GM12878 (cell line): ENCODE data around the gene THTPA. TPM values are rescaled to one million over a fixed set of nuclear protein-coding genes. Genes with fewer than 3 reads are reported as not detected.

Source experiments
- ATAC-seq: fragments of 200-7000 bp; cut with Tn5 transposase; 3 replicates; pipeline ENCODE4 v1.9.1; 2020; ENCODE audit warnings: mild to moderate bottlenecking, moderate library complexity
- BruUV-seq: library from RNA; stranded (reverse); fragments of 400-500 nt; replicated peaks from 2 replicates; lab custom pipeline; 2021; lab: Mats Ljungman, UMichigan
- CTCF ChIA-PET: fragments of 300-600 bp; sonication (Branson Sonifier 250); formaldehyde crosslinking; extraction: SDS; loops from one replicate; lab custom pipeline; 2021; ENCODE audit warnings: inconsistent platforms; lab: Yijun Ruan, JAX
- POLR2A ChIA-PET: fragments of 350-600 bp; formaldehyde crosslinking; extraction: SDS; loops from one replicate; lab custom pipeline; 2021; ENCODE audit warnings: inconsistent platforms; lab: Charles Lee
- RAD21 ChIA-PET: fragments of 300-600 bp; sonication (Branson Sonifier 250); formaldehyde crosslinking; loops from one replicate; lab custom pipeline; 2023; ENCODE audit warnings: antibody characterized with exemption; ENCODE audit not compliant: unreplicated experiment; lab: Charles Lee
- SMC1A ChIA-PET: fragments of 300-600 bp; sonication (Branson Sonifier 250); formaldehyde crosslinking; loops from one replicate; lab custom pipeline; 2023; ENCODE audit not compliant: unreplicated experiment, uncharacterized antibody; lab: Charles Lee
- DNase-seq: peaks from one replicate; pipeline ENCODE4 v3.0.0-alpha.2; 2011; ENCODE audit warnings: low read depth, low spot score
- FAIRE-seq: peaks from 3 replicates; lab custom pipeline; 2011; peaks lifted over from hg19 to GRCh38; lab: Jason Lieb, UNC
- H2AFZ ChIP-seq: 2 replicates; pipeline ENCODE4 v1.6.0; 2011; ENCODE audit warnings: low read depth, low read length, control low read depth; ENCODE audit not compliant: control insufficient read depth
- H3K27ac ChIP-seq: 2 replicates; pipeline ENCODE4 v1.5.1; 2011; ENCODE audit warnings: control low read depth; ENCODE audit not compliant: control insufficient read depth, insufficient read depth
- H3K27me3 ChIP-seq, 2 experiments: replicated peaks in 1 of 2; 2 replicates each; pipeline versions ENCODE4 v1.6.0 to v1.6.1; 2011; ENCODE audit warnings: low read length in 1 of 2; ENCODE audit not compliant: control insufficient read depth in 2 of 2, insufficient read depth in 2 of 2
- H3K36me3 ChIP-seq, 2 experiments: 2 replicates each; pipeline ENCODE4 v1.5.1; 2011; ENCODE audit warnings: low read length in 1 of 2; ENCODE audit not compliant: control insufficient read depth in 2 of 2, insufficient read depth in 2 of 2
- H3K4me1 ChIP-seq: 2 replicates; pipeline ENCODE4 v1.6.1; 2011; ENCODE audit warnings: mild to moderate bottlenecking, low read length, moderate library complexity, mixed read lengths; ENCODE audit not compliant: control insufficient read depth, insufficient read depth
- H3K4me2 ChIP-seq: 2 replicates; pipeline ENCODE4 v1.6.0; 2011; ENCODE audit warnings: control low read depth; ENCODE audit not compliant: control insufficient read depth, insufficient read depth
- H3K4me3 ChIP-seq: fragments of 200-600 bp; sonication (generic); 2 replicates; pipeline ENCODE4 v1.5.1; 2016
- H3K79me2 ChIP-seq: 2 replicates; pipeline ENCODE4 v1.6.0; 2011; ENCODE audit warnings: low read length; ENCODE audit not compliant: control insufficient read depth, insufficient read depth
- H3K9ac ChIP-seq: 2 replicates; pipeline ENCODE4 v1.8.0; 2011; ENCODE audit warnings: low read length, control low read depth, mixed read lengths; ENCODE audit not compliant: control insufficient read depth, insufficient read depth
- H3K9me3 ChIP-seq: replicated peaks from 3 replicates; pipeline ENCODE4 v1.5.1; 2011; ENCODE audit warnings: mild to moderate bottlenecking, low read length; ENCODE audit not compliant: control insufficient read depth, insufficient read depth
- H4K20me1 ChIP-seq: 2 replicates; pipeline ENCODE4 v1.6.0; 2011; ENCODE audit not compliant: control insufficient read depth, insufficient read depth
- CBX3 ChIP-seq: fragments of 200-600 bp; sonication (generic); IDR thresholded peaks from 2 replicates; pipeline ENCODE4 v1.6.1; 2016; ENCODE audit warnings: low read depth, borderline replicate concordance
- CHD4 ChIP-seq: fragments of 200-600 bp; sonication (generic); IDR thresholded peaks from 2 replicates; pipeline ENCODE4 v1.6.1; 2016; ENCODE audit warnings: mild to moderate bottlenecking
- EP300 ChIP-seq, 2 experiments: fragments of 150-350 bp in 1 of 2; IDR thresholded peaks; 2 replicates each; pipeline ENCODE4 v1.6.1; 2011 to 2012; ENCODE audit warnings: low read depth in 2 of 2, low read length in 2 of 2, borderline replicate concordance in 1 of 2, improper control_type of control experiment in 1 of 2, inconsistent platforms in 1 of 2; ENCODE audit not compliant: control insufficient read depth in 1 of 2
- FOXM1 ChIP-seq: IDR thresholded peaks from 2 replicates; pipeline ENCODE4 v1.6.1; 2012; ENCODE audit warnings: low read depth, mild to moderate bottlenecking, inconsistent platforms, low read length, moderate library complexity
- HCFC1 ChIP-seq: fragments of 150-350 bp; IDR thresholded peaks from 2 replicates; pipeline ENCODE4 v1.6.1; 2014; ENCODE audit warnings: low read length
- HDGF ChIP-seq: fragments of 450-650 bp; IDR thresholded peaks from 2 replicates; pipeline ENCODE4 v1.6.1; 2016; ENCODE audit warnings: antibody characterized with exemption
- JUNB ChIP-seq: IDR thresholded peaks from 2 replicates; pipeline ENCODE4 v1.6.1; 2016; ENCODE audit warnings: antibody characterized with exemption, mild to moderate bottlenecking
- MEF2A ChIP-seq: IDR thresholded peaks from 2 replicates; pipeline ENCODE4 v1.6.1; 2011; ENCODE audit warnings: low read depth, mild to moderate bottlenecking, low read length, moderate library complexity; ENCODE audit not compliant: insufficient read depth
- MTA3 ChIP-seq: IDR thresholded peaks from 2 replicates; pipeline ENCODE4 v1.6.1; 2012; ENCODE audit warnings: low read length, inconsistent platforms, borderline replicate concordance
- NFXL1 ChIP-seq: fragments of 450-650 bp; IDR thresholded peaks from 2 replicates; pipeline ENCODE4 v1.6.1; 2017; ENCODE audit warnings: antibody characterized with exemption, mild to moderate bottlenecking, borderline replicate concordance
- SRF ChIP-seq, 2 experiments: IDR thresholded peaks; 2 replicates each; pipeline ENCODE4 v1.6.1; 2011; ENCODE audit warnings: low read depth in 2 of 2, low read length in 2 of 2, mild to moderate bottlenecking in 1 of 2, moderate library complexity in 1 of 2
- TCF3 ChIP-seq: IDR thresholded peaks from 2 replicates; pipeline ENCODE4 v1.6.1; 2012; ENCODE audit warnings: low read depth, mild to moderate bottlenecking, low read length, borderline replicate concordance; ENCODE audit not compliant: insufficient read depth
- WGBS: methylation state at CpG from one replicate; pipeline ENCODE4 v1.1.6; 2016; ENCODE audit warnings: low lambda C conversion rate; ENCODE audit not compliant: insufficient replicate concordance, insufficient coverage; ENCODE audit errors: missing lambda C conversion rate; 5-methylcytosine and 5-hydroxymethylcytosine counted together
- in situ Hi-C: fragments of 300-500 bp; cut with MboI; formaldehyde crosslinking; loops from 9 replicates; pipeline ENCODE4 v1.14.3; 2018; ENCODE audit warnings: mixed read lengths
- intact Hi-C: fragments of 100-400 bp; cut with micrococcal nuclease; formaldehyde crosslinking; loops from one replicate; pipeline ENCODE4 v1.14.2; 2022; ENCODE audit not compliant: unreplicated experiment
- polyA plus RNA-seq, 11 experiments: library from polyadenylated mRNA; depleted of rRNA in 4 of 11; unstranded in 6 of 11; stranded (reverse) in 5 of 11; fragments of >200 nt; fragmentation: Nextera tagmentation in 4 of 11; fragmentation: Illumina TruSeq in 1 of 11; extraction: Ambion mirVana in 4 of 11; extraction: Trizol in 1 of 11; gene quantifications; 1 replicate in 1 of 11; 2 replicates in 10 of 11; pipeline versions ENCODE4 v1.2.1 to v1.2.3, GENCODE V29; 2011 to 2016; ENCODE audit warnings: inconsistent platforms in 2 of 11, missing spikeins in 2 of 11, low read depth in 1 of 11
- total RNA-seq, 4 experiments: library from RNA; depleted of rRNA in 3 of 4; stranded (reverse); fragments of >200 nt in 3 of 4; fragmentation: Illumina TruSeq in 1 of 4; extraction: Trizol in 1 of 4; gene quantifications; 2 replicates each; pipeline versions ENCODE4 v1.2.1 to v1.2.3, GENCODE V29; 2013 to 2021
- TF ChIP-seq, protein P1 (sequence below): fragments of 450-650 bp; conservative IDR thresholded peaks from 2 replicates; pipeline ENCODE4 v1.6.1; 2017; ENCODE audit warnings: mild to moderate bottlenecking, moderate library complexity
- TF ChIP-seq, protein P2 (sequence below): IDR thresholded peaks from 2 replicates; pipeline ENCODE4 v1.6.1; 2011; ENCODE audit warnings: low read depth, mild to moderate bottlenecking, low read length, moderate library complexity, borderline replicate concordance; ENCODE audit errors: extremely low read depth
- TF ChIP-seq, protein P3 (sequence below), 3 experiments: IDR thresholded peaks in 2 of 3; conservative IDR thresholded peaks in 1 of 3; 2 replicates each; pipeline ENCODE4 v1.5.1; 2011; ENCODE audit warnings: low read depth in 3 of 3, low read length in 3 of 3, mild to moderate bottlenecking in 3 of 3, control low read depth in 2 of 3, moderate library complexity in 2 of 3, inconsistent platforms in 1 of 3, mixed read lengths in 1 of 3; ENCODE audit not compliant: control insufficient read depth in 2 of 3, insufficient read depth in 1 of 3; ENCODE audit errors: extremely low read depth in 1 of 3
- TF ChIP-seq, protein P4 (sequence below): fragments of 450-650 bp; IDR thresholded peaks from 2 replicates; pipeline ENCODE4 v1.6.1; 2017; ENCODE audit warnings: mild to moderate bottlenecking, moderate library complexity

Gene THTPA
- total and polyA plus RNA-seq, 10 of the 15 experiments (the other 5 are each of a cell fraction or from before 2014, with no cell fraction given): 3.1 to 24.9 (median 12.8) TPM

DNA sequence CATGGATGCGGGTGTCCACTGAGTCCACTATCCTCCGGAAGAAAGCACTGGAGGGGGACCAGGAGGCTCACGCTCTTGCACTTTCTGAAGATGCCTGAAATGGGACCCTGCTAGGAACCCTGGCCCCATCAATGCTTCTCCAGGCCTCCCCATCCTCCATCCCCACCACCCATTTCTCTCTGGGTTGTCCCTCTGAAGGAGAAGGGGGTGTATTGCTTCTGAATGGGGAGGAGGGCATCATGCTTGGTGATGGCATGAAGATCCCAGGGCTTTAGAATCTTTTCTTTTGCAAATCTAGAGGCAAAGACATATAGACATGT, 23.2 kb downstream of the THTPA start:
- H3K27ac ChIP-seq: no peak overlapping the region
- DNase-seq: no peak
- ChIA-PET SMC1A (interaction anchor here (2.1 kb wide), 1 partner anchor 10 kb away, joined by 9 read pairs; no protein-coding TSS in a partner anchor), RAD21 (no interaction called here), CTCF (interaction anchor here (0.6 to 1.4 kb wide), 2 partner anchors 11 to 663 kb away, joined by 3 read pairs; partner anchors contain the start of gene TINF2), POLR2A (no interaction called here)
- no peaks in the 10 kb centered on the region for H3K36me3 ChIP-seq
- H3K4me1 ChIP-seq: peaks cover 2% of the 10 kb centered on the region; the same call in 1 of the 2 replicates
- no peak overlapping the region for H3K9ac ChIP-seq
- H3K79me2 ChIP-seq: no peaks in the 10 kb centered on the region
- no peaks in the 10 kb centered on the region for H4K20me1 ChIP-seq
- intact Hi-C loops: no loop called here
- FAIRE-seq: no peak
- no peaks in the 10 kb centered on the region for H3K9me3 ChIP-seq
- no peak overlapping the region for H3K4me2 ChIP-seq
- H3K4me3 ChIP-seq: no peak overlapping the region
- ATAC-seq: no peak
- peaks cover 2% of the 10 kb centered on the region in 2 experiments; a peak in 2 of 4 replicates for H3K27me3 ChIP-seq
- no peak overlapping the region for H2AFZ ChIP-seq
- in situ Hi-C loops: no loop called here
- BruUV-seq: no TSS peak
- 66% methylated on average over 3 of the region's 3 CpGs for WGBS
- TF ChIP-seq NFXL1 (no peak), SRF (IDR thresholded peaks at IDR 0.05; ENCODE audit: low read depth in 2 of 2, low read length in 2 of 2) (no peak), HDGF (no peak), JUNB (no peak), CHD4 (no peak), TCF3 (no peak), CBX3 (no peak), FOXM1 (no peak), MEF2A (no peak), HCFC1 (no peak), MTA3 (no peak), EP300 (IDR thresholded peaks at IDR 0.05; ENCODE audit: borderline replicate concordance in 1 of 2, control insufficient read depth in 1 of 2, low read depth in 2 of 2, low read length in 2 of 2) (no peak)
- TF ChIP-seq, protein P1, sequence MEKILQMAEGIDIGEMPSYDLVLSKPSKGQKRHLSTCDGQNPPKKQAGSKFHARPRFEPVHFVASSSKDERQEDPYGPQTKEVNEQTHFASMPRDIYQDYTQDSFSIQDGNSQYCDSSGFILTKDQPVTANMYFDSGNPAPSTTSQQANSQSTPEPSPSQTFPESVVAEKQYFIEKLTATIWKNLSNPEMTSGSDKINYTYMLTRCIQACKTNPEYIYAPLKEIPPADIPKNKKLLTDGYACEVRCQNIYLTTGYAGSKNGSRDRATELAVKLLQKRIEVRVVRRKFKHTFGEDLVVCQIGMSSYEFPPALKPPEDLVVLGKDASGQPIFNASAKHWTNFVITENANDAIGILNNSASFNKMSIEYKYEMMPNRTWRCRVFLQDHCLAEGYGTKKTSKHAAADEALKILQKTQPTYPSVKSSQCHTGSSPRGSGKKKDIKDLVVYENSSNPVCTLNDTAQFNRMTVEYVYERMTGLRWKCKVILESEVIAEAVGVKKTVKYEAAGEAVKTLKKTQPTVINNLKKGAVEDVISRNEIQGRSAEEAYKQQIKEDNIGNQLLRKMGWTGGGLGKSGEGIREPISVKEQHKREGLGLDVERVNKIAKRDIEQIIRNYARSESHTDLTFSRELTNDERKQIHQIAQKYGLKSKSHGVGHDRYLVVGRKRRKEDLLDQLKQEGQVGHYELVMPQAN: no peak
- TF ChIP-seq, protein P2, sequence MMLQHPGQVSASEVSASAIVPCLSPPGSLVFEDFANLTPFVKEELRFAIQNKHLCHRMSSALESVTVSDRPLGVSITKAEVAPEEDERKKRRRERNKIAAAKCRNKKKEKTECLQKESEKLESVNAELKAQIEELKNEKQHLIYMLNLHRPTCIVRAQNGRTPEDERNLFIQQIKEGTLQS: no peak
- TF ChIP-seq, protein P3, sequence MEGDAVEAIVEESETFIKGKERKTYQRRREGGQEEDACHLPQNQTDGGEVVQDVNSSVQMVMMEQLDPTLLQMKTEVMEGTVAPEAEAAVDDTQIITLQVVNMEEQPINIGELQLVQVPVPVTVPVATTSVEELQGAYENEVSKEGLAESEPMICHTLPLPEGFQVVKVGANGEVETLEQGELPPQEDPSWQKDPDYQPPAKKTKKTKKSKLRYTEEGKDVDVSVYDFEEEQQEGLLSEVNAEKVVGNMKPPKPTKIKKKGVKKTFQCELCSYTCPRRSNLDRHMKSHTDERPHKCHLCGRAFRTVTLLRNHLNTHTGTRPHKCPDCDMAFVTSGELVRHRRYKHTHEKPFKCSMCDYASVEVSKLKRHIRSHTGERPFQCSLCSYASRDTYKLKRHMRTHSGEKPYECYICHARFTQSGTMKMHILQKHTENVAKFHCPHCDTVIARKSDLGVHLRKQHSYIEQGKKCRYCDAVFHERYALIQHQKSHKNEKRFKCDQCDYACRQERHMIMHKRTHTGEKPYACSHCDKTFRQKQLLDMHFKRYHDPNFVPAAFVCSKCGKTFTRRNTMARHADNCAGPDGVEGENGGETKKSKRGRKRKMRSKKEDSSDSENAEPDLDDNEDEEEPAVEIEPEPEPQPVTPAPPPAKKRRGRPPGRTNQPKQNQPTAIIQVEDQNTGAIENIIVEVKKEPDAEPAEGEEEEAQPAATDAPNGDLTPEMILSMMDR (IDR thresholded peaks at IDR 0.05 in 2 of 3, conservative IDR thresholded peaks at IDR 0.05 in 1 of 3; ENCODE audit: control insufficient read depth in 2 of 3, extremely low read depth in 1 of 3, insufficient read depth in 1 of 3, low read depth in 3 of 3, low read length in 3 of 3): no peak
- TF ChIP-seq, protein P4, sequence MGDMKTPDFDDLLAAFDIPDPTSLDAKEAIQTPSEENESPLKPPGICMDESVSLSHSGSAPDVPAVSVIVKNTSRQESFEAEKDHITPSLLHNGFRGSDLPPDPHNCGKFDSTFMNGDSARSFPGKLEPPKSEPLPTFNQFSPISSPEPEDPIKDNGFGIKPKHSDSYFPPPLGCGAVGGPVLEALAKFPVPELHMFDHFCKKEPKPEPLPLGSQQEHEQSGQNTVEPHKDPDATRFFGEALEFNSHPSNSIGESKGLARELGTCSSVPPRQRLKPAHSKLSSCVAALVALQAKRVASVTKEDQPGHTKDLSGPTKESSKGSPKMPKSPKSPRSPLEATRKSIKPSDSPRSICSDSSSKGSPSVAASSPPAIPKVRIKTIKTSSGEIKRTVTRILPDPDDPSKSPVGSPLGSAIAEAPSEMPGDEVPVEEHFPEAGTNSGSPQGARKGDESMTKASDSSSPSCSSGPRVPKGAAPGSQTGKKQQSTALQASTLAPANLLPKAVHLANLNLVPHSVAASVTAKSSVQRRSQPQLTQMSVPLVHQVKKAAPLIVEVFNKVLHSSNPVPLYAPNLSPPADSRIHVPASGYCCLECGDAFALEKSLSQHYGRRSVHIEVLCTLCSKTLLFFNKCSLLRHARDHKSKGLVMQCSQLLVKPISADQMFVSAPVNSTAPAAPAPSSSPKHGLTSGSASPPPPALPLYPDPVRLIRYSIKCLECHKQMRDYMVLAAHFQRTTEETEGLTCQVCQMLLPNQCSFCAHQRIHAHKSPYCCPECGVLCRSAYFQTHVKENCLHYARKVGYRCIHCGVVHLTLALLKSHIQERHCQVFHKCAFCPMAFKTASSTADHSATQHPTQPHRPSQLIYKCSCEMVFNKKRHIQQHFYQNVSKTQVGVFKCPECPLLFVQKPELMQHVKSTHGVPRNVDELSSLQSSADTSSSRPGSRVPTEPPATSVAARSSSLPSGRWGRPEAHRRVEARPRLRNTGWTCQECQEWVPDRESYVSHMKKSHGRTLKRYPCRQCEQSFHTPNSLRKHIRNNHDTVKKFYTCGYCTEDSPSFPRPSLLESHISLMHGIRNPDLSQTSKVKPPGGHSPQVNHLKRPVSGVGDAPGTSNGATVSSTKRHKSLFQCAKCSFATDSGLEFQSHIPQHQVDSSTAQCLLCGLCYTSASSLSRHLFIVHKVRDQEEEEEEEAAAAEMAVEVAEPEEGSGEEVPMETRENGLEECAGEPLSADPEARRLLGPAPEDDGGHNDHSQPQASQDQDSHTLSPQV: no peak
